Mesenteric fat pad (tissue), 1 donor: ENCODE results near the gene PRSS3. TPM values are rescaled to one million over a fixed set of nuclear protein-coding genes. Genes with fewer than 3 reads are reported as not detected.
A peak's percentile ranks its signal among the peaks of the same experiment; 100 is the strongest.

Experiments used
- DNase-seq: peaks from one replicate; pipeline ENCODE4 v3.0.0-alpha.2; 2020; ENCODE audit warnings: low spot score
- total RNA-seq: library from RNA; stranded (reverse); fragmentation: NEBNext Ultra II Directional; extraction: Animal tissue kit (Norgen Biotek cat#: 25700); gene quantifications from one replicate; pipeline ENCODE4 v1.2.1, GENCODE V29; 2021
- donor health status: DM: yes; HTN: yes; CAD: no.

PRSS3 gene
- total RNA-seq, 1 donor from 2014 or later: not detected

GRCh38 chr9:33817327-33818166, 22.2 kb downstream of the PRSS3 start:
- DNase-seq: no peak

- DNase-seq: peak; percentile 85
Measured at GRCh38 chr9:33818167-33818846, 22.9 kb downstream of the PRSS3 start.

- DNase-seq: no peak
Measured at GRCh38 chr9:33818847-33819500, 23.6 kb downstream of the PRSS3 start.

GRCh38 chr9:33820231-33820745, 24.9 kb downstream of the PRSS3 start:
- DNase-seq: no peak

- no peak for DNase-seq
Measured at GRCh38 chr9:33823801-33824200, 28.4 kb downstream of the PRSS3 start.

- DNase-seq: peak; percentile 47
Measured at GRCh38 chr9:33827285-33827684, 31.9 kb downstream of the PRSS3 start.

- DNase-seq: peak; percentile 57
Measured at GRCh38 chr9:33829641-33830230, 34.4 kb downstream of the PRSS3 start.

- peak; percentile 67 for DNase-seq
Measured at GRCh38 chr9:33835625-33836260, 40.4 kb downstream of the PRSS3 start.

GRCh38 chr9:33836261-33836660, 40.9 kb downstream of the PRSS3 start:
- peak; percentile 16 for DNase-seq

- DNase-seq: peak; percentile 26
Measured at GRCh38 chr9:33837138-33837537, 41.8 kb downstream of the PRSS3 start.

- DNase-seq: no peak
Measured at GRCh38 chr9:33840381-33840780, 45.0 kb downstream of the PRSS3 start.

GRCh38 chr9:33843312-33843961, 48.1 kb downstream of the PRSS3 start:
- peak; percentile 20 for DNase-seq

- DNase-seq: no peak
Measured at GRCh38 chr9:33846231-33846630, 50.9 kb downstream of the PRSS3 start.

- DNase-seq: peak; percentile 30
Measured at GRCh38 chr9:33847894-33848205, 52.5 kb downstream of the PRSS3 start.

Other genes starting within 250 kb of the PRSS3 start
- gene UBE2R2, start 21.6 kb downstream of the PRSS3 start, total RNA-seq: 43.6 TPM